HG03432 (cell line): ENCODE data around the gene PGP.

Experiments used
- ATAC-seq: cut with Tn5 transposase; IDR thresholded peaks from one replicate; pipeline ENCODE4 v1.9.1; 2021; ENCODE audit warnings: mild to moderate bottlenecking, moderate library complexity; ENCODE audit not compliant: unreplicated experiment

The PGP gene

DNA sequence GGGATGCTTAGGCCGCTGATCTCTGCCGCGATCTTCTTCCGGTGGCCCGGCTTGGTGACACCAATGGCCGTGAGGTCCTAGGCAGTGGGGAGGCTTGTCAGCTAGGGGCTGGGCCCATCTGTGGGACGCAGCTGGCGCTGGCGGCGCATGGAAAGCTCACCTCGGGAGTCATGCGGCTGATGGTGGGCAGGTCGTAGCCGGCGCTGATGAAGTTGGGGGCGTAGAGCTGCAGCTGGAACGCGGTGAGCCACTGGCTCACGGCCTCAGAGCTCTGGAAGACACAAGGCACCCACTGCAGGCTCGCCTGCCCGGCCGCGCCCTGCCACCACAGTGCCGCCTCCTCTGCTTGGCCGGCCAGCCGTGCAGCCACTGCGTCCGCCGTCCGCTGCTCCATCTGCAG is 31.0 kb downstream of the PGP start:
- ATAC-seq: no peak

DNA sequence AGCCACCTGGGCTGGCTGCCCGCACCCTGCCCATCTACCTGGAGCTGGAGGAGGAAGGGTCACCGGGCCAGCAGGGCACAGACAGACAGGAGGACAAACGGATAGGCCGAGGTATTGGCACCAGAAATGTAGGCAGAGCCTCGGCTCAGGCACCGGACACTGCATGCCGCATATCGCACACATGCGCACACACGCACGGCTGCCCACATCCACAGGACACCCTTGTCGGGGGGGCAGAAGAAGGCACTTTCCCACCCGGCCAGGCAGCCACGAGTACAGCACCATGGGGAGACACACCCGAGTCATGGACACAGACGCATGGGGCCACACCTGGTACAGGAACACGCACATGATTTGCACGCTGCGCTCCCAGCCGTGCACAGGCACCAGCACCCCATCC is 32.7 kb downstream of the PGP start:
- no peak for ATAC-seq

DNA sequence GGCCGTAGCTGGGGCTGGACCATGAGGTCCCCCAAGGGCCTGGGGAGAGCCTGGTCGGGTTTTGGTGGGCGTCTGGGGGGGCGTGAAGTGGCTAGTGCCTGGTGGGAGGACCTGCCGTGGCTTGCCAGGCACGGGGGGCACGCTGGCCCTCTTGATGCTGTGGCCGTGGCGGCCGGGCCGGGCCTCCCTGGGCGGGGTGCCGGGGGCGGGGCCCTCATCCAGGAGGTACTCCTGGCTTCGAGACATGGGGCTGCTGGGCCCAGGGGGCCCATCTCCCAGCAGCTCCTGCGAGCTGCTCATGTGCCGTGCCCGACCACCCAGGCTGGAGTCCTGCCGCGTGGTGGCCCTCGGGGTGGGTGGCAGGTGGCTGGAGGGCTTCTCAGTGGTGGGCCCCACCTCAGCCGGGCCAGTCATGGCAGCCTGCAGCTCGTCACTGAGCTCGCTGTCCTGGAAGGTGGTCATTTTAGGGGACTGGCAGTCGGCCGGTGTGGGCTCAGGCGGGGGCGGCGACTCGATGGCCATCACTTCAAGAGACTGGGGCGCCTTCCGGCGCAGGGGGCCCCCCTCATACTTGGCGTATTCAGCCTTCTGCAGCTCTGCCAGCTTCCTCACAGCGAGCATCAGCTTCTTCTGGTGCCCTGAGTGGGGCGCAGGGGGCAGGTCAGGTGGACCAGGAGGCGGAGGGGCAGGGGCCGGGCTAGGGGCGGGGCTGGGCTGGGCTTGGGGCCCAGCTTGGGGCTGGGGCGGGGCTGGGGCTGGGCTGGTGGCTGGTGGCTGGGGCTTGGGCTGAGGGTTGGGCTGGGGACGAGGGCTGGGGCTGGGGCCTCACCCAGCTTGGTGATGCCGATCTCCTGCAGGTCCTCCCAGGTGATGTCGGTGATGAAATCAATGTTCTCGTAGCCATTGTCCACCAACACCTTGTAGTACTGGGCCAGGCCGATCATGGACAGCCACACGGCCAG is 33.4 kb downstream of the PGP start:
- ATAC-seq: no peak

DNA sequence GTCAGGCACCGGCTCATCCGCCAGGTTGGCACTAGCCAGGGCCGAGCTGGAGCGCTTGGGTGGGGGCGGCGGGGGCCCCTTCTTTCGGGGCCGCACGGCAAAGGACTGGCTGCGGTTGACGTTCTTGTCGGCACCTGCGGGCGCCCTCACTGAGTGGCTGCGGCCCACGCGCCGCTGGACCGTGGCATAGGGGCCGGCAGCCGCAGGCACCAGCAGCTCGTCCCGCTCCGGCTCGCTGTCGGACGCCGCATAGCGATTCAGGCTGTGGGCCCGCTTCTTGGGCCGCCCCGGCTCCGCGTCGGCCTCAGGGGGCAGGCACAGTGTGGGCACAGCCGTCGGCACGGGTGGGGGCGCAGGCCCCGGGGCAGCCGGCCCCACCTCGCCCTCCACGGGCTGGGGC is 34.2 kb downstream of the PGP start:
- no peak for ATAC-seq

DNA sequence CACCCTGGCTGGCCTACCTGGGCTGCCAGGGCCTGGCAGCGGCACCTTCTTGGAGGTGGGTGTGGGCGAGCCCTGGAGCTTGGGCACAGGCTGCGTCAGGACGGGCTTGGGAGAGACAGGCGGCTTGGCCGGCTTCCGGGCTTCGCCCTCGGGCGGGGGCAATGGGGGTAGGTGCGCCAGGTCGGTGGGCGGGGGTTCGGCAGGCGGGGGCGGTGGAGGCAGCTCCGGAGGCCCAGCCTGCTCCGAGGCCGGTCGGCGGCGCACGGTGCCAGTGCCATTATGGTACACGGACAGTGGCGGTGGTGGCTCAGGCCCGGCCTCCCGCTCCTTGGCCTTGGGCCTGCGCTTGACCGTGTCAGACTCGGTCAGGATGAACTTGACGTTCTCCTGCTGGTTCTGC is 35.1 kb downstream of the PGP start:
- no peak for ATAC-seq

DNA sequence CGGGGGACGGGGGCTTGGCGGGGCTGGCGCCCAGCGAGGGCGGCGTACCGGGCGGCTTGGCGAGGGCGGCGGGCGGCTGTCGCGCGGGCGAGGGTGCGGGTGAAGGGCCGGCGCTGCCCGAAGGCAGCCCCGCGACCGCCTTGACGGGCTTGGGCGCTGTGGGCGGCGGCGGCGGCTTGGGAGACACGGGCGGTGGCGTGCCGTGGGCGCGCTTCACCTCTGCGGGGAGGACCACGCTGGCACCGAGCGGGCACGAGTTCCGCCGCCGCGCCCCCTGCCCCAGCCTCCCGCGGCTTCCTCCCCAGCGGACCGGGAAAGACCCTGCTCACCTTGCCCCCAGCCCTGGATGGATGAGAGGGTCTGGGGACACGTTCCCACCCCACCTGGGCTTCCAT is 35.5 kb downstream of the PGP start:
- no peak for ATAC-seq

DNA sequence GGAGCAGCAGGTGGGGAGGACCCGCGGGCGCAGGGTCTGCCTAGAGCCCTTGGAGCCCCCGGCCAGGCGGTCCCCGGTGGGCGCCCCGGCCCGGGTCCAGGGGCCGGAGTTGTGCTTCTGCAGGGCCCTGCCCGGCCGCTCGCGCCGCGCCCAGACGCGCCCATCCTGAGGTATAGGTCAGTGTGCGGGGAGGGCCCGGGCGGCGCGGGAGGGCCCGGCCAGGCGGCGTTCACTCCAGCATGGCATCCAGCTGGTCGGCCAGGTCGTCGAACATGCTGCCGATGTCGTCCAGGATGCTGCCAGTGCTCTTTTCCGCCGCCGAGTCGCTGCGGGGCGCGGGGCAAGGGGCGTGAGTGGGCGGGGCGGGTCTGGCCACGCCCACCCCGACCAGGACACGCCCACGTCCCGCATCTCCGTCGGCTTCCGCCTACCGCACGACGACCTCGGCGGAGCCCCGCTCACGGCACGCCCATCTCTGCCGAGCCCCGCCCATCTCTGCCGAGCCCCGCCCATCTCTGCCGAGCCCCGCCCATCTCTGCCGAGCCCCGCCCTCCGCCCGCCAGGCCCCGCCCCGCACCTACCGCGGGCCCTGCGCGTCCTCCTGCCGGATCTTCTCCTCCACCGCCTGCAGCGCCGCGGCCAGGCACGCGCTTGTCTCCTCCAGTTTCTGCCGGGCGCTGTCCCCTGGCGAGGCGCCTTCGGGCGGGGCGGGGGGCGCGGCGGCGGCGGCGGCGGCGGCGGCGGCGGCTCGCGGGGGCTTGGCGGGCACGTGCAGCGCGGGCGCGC is 36.1 kb downstream of the PGP start:
- no peak for ATAC-seq

DNA sequence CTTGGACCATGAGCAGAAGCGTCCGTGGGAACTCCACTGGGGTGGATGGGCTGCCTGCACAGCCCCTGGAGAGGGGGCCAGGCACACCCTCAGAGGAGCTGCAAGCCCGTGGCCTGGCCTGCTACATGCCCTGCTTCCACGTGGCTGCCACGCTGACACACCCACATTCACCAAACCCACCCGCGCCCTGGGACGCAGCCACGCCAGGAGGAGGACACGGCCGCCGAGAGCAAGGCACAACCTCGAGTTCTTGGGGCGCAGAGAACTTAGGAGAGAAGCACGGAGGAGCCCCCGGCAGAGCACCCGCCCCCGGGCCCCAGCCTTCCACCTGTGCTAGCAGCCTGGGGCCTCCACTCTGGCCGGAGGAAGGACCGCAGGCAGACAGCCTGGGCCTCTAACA is 37.1 kb downstream of the PGP start:
- no peak for ATAC-seq

DNA sequence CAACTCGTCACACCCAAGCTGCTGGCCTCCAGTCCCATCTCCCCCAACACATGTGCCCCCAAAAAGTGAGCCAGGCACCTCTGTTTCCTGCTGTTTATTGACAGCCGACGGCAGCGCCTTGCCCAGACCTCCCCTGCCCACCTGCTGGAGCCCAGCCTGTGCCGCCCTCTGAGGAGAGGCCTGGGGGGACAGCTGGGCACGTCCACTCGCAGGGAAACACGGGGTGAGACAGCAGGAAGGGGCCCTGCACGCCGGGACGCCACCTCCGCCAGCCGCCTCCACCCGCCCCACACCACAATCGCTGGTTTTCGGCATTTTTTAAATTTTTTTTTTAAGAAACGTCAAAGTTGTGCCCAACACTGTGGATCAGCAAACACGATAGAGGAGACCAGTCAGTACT is 37.5 kb downstream of the PGP start:
- no peak for ATAC-seq

DNA sequence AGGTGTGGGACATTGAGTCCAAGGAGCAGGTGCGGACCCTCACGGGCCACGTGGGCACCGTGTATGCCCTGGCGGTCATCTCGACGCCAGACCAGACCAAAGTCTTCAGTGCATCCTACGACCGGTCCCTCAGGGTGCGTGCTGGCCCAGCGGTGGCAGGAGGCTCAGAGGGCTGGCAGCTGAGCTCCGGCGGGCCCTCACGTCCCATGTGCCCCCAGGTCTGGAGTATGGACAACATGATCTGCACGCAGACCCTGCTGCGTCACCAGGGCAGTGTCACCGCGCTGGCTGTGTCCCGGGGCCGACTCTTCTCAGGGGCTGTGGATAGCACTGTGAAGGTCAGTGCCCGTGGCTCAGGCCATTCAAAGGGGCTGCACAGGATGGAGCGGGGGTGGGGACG is 38.6 kb downstream of the PGP start:
- no peak for ATAC-seq

DNA sequence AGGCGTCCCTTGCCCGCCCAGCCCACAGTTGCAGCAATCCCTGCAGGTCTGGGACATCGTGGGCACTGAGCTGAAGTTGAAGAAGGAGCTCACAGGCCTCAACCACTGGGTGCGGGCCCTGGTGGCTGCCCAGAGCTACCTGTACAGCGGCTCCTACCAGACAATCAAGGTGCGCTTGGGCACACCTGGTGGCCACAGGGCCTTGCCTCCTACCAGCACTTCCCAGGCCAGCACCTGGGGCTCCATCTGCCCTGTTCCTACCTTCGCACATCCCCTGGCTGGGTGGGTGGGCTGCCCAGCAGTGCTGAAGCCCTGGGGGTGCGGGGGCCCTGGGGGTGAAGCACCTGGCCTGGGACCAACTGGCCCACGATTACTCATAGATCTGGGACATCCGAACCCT is 39.2 kb downstream of the PGP start:
- no peak for ATAC-seq

DNA sequence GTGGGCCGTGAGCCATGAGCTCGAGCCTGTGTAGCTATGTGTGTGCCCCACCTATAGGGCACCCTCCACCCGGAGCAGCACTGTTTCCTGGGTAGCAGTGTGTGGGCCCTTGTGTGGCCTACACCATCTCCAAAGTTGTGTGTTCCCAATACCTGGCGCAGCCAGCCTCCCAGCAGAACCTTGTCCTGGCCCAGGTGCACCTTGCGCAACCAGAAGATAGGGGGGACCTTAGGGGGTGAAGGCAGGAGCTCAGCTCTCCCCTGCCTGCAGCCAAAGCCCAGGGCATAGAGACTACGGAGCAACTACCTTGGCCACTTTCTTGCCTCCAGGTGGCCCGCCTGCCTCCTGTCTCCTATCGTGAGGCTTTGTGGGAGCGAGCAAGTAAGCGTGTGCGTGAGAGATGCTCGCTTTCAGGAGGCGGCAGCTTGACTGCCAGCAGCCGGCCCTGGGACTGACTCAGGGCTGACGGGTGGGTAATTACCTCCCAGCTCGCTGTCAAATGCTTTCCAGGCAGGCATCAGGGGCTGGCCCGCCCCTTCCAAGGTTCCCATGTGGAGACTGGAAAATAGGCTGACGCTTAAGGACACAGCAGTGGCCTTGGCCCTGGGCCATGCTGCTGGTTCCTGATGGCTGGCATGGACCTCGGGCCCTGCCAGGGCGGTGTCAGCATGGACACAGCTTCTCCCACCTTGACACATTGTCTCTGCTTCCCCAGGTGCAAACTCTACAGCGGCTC is 40.1 kb downstream of the PGP start:
- no peak for ATAC-seq

DNA sequence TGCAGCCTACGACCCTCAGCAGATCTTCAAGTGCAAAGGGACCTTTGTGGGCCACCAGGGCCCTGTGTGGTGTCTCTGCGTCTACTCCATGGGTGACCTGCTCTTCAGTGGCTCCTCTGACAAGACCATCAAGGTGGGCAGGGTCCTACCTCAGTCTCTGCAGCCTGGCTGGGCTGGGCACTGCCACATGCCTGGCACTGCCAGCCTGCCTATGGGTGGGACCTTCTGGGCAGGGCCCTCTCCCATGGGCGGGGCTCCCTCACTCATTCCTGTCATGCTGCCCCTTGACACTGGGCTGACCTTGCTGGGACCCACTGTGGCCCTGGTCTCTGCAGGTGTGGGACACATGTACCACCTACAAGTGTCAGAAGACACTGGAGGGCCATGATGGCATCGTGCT is 40.7 kb downstream of the PGP start:
- no peak for ATAC-seq

DNA sequence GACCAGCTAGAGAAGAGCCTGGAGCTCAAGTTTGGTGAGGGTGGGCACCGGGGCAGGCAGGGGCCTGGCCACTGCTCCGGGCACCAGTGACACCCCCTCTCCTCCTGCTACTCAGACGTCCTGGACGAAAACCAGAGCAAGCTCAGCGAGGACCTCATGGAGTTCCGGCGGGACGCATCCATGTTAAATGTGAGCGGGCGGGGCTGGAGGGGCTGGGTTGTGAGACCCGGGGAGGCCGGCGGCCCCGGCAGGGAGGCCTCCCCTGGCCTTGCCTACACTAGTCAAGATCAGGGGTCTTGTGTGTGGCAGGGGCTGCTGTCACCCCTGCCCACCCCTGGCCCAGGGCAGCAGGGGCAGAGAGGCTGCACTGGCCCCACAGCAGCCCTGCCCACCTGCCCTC is 41.3 kb downstream of the PGP start:
- ATAC-seq: no peak

DNA sequence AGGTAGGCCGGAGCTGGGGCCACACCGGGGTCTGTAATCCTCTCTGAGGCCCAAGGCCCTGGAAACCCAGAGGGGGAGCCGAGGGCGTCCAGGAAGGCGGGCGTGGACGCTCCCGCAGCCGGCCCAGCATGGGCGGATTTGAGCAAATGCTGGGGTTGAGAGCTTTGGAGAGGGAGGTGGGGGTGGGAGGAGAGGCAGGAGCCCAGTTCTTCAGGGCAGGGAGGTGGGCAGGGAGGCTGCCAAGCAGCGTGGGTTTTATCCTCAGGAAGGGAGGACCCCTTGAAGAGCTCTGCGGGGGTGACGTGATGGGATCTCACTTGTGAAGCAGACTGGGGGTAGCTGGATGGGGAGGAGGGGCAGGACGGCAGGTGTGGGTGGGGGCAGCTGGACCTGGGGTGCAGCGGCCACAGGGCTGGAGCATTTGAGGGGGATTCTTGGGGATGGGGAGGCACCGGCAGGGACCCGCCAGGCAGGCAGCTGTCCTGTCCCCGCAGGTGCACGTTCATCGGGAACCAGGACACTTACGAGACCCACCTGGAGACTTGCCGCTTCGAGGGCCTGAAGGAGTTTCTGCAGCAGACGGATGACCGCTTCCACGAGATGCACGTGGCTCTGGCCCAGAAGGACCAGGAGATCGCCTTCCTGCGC is 41.8 kb downstream of the PGP start:
- no peak for ATAC-seq

DNA sequence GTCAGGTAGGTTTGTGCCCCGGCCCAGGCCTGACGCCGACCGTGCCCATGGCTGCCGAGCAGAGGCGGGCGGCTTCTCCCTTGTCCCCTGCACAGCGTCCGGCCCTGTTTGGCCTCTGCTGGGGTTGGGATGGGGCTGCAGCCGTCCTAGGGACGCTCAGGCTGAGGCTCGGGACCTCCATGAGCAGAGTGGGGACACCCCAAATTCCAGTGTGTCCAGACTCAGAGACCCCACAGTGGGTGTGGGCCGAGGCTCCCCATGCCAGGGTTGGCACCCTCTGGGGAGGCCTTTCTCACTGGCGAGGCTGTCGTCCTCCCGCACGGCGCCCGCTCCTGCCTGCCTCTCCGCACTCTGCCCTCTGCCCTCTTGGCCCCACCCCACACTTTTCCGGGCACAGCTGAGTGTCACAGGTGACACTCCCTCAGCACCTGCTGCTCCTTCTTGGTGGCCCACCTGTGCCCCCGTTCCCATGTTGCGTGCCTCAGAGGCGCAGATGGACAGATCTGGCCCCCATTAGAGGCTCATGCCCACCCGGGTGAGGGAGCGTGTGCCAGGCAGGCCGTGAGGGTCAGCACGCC is 43.0 kb downstream of the PGP start:
- ATAC-seq: no peak

DNA sequence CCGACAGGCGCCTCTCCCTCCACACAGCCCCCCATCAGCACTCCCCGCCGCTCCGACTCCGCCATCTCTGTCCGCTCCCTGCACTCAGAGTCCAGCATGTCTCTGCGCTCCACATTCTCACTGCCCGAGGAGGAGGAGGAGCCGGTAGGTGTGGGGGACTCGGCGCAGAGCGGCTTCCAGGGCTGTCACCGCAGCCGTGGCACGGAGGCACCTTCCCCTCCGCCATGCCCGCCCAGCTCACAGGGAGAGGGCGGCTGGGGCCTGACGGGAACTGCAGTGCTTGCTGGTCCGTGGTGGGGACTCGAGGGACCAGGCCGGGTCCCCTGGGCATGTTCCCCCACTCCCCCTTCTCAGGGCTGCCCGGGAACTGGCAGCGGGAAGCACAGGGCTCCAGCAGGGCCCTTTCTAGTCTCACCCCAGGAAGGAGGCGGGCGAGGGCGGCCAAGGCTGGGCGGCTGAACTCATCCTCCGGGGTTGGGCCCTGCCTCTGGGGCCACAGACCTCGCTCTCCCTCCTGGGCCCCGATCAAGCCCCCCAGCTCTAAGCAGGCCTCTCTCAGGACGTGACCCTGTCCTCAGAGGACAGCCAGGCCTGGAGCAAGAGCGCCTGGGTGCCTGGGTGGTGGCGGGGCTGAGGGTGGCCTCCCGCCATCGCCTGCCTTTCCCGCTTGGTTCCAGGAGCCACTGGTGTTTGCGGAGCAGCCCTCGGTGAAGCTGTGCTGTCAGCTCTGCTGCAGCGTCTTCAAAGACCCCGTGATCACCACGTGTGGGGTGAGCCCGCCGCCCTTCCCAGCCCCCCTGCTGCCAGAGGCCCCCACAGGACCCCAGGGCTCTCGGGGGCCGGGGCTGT is 43.8 kb downstream of the PGP start:
- ATAC-seq: no peak

DNA sequence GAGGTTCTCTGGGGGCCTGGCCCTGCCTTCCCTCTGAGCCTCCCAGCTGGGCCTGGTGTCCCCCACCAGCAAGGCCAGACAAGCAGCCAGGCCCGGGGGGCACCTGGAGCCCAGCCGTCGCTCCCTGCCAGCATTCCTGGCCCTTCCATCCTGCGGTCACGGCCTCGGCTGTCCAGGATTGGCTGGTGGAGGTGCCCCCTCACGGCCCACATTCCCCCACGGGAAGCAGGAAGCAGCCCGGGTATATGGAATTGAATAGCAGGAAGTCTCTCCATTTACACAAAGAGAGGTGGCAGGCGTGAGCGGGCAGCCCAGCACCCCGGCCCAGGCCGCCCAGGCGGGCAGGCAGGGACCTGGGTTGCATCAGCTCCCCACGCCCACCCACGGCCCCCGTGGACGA is 44.6 kb downstream of the PGP start:
- no peak for ATAC-seq

DNA sequence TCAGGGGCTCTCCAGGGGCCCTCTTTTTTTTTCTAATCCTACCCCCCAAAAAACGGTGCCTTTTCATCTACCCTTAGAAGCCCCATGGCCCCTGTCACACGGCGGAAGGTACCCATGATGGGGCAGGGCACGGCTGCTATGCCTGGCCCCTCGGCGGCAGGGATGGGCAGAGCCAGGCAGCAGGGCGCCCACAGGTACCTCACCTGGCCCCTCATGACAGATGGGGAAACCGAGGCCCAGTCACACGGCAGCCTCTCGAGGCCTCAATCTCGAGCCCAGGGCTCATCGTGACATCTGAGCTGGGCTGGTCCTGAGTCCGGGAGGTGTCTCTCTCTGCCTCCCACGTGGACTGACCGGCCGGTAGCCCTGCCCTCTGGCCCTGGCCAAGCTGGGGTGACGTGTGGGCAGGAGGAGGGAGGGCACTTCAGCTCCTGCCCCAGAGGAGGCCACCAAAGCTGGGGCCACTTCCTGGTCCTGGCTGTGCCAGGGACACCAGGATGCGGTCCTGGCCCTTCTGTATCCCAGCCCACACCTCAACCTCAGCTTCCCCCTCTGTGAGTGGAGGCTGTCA is 47.5 kb downstream of the PGP start:
- no peak for ATAC-seq
